ENCODE results near the gene DYNC1I1.

The DYNC1I1 gene

GRCh38 chr7:95794917-95795515, 22.7 kb downstream of the DYNC1I1 start:
- DNase-seq, result no peak

- DNase-seq, result no peak
These were observed 24.3 kb downstream of the DYNC1I1 start for GRCh38 chr7:95796617-95797016.

- no peak for DNase-seq
These were observed 26.1 kb downstream of the DYNC1I1 start for GRCh38 chr7:95798401-95798930.

- DNase-seq, result no peak
These were observed 28.4 kb downstream of the DYNC1I1 start for GRCh38 chr7:95800787-95801186.

- DNase-seq, result no peak
These were observed 29.9 kb downstream of the DYNC1I1 start for GRCh38 chr7:95802270-95802669.

GRCh38 chr7:95804052-95804451, 31.7 kb downstream of the DYNC1I1 start:
- DNase-seq, result no peak

- DNase-seq, result no peak
These were observed 33.6 kb downstream of the DYNC1I1 start for GRCh38 chr7:95805909-95806308.

- no peak for DNase-seq
These were observed 36.0 kb downstream of the DYNC1I1 start for GRCh38 chr7:95808396-95808795.

- no peak for DNase-seq
These were observed 39.6 kb downstream of the DYNC1I1 start for GRCh38 chr7:95811846-95812445.

- no peak for DNase-seq
These were observed 42.4 kb downstream of the DYNC1I1 start for GRCh38 chr7:95814721-95815120.

GRCh38 chr7:95817866-95818640, 45.7 kb downstream of the DYNC1I1 start:
- DNase-seq, result no peak

GRCh38 chr7:95820778-95821177, 48.4 kb downstream of the DYNC1I1 start:
- no peak for DNase-seq

- no peak for DNase-seq
These were observed 50.4 kb downstream of the DYNC1I1 start for GRCh38 chr7:95822717-95823116.

GRCh38 chr7:95824616-95825015, 52.3 kb downstream of the DYNC1I1 start:
- no peak for DNase-seq

- DNase-seq, result no peak
These were observed 56.8 kb downstream of the DYNC1I1 start for GRCh38 chr7:95828824-95829790.

GRCh38 chr7:95840953-95841950, 68.9 kb downstream of the DYNC1I1 start:
- no peak for DNase-seq

- DNase-seq, result no peak
These were observed 70.9 kb downstream of the DYNC1I1 start for GRCh38 chr7:95843286-95843685.

- no peak for DNase-seq
These were observed 72.7 kb downstream of the DYNC1I1 start for GRCh38 chr7:95845007-95845406.

- no peak for DNase-seq
These were observed 74.7 kb downstream of the DYNC1I1 start for GRCh38 chr7:95847061-95847460.

- peak; percentile 66 for DNase-seq
These were observed 87.1 kb downstream of the DYNC1I1 start for GRCh38 chr7:95859429-95859828.

GRCh38 chr7:95861041-95861440, 88.7 kb downstream of the DYNC1I1 start:
- no peak for DNase-seq

Data from T1000 (cell line).